ENCODE results near the gene ATP6AP1.
"Not testable (repeated sequence)": the region's sequence is repeated elsewhere in the genome, so short reads cannot be mapped to it uniquely, and the experiment has no call there.

The ATP6AP1 gene

GRCh38 chrX:154428176-154429171 is at the start of gene ATP6AP1:
ATP6AP1 (plus strand) TSS chrX:154428677; CDS start chrX:154428693, 16 bp downstream.
- DNase-seq: peak; percentile 88

DNA sequence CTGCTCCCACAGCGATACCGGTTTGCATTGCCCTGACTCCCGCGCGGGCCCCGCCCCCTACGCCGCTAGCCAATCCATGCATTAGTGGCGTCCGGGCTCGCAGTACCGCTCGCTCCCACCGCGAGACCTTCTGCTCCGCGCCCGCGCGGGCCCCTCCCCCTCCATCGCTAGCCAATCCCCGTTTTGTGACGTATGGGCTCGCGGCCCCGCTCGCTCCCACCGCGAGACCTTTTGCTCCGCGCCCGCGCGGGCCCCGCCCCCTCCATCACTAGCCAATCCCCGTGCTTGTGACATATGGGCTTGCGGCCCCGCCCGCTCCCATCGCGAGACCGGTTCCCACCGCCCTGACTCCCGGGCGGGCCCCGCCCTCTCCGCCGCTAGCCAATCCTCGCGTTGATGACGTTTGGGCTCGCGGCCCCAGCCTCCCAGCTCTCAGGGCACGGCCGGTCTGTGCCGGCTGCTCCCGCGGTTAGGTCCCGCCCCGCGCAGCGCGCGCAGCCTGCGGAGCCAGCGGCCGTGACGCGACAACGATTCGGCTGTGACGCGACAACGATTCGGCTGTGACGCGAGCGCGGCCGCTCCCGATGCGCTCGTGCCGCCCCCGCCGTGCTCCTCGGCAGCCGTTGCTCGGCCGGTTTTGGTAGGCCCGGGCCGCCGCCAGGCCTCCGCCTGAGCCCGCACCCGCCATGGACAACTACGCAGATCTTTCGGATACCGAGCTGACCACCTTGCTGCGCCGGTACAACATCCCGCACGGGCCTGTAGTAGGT is 49.5 kb upstream of the ATP6AP1 start, which contains the start of gene EMD:
Gene EMD (plus strand): TSS at position 497 of the 770 bp plus-strand sequence. CDS start 190 bp downstream, at position 687.
- peak; percentile 97 for DNase-seq

GRCh38 chrX:154379569-154379951 is 48.9 kb upstream of the ATP6AP1 start:
- no peak for DNase-seq

GRCh38 chrX:154380153-154380552 is 48.3 kb upstream of the ATP6AP1 start:
- DNase-seq: no peak

DNA sequence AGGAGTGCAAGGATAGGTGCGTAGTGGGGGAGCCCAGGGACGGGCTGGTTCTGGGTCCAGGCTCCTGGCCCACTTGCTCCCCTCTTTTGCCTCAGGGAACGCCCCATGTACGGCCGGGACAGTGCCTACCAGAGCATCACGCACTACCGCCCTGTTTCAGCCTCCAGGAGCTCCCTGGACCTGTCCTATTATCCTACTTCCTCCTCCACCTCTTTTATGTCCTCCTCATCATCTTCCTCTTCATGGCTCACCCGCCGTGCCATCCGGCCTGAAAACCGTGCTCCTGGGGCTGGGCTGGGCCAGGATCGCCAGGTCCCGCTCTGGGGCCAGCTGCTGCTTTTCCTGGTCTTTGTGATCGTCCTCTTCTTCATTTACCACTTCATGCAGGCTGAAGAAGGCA is 47.7 kb upstream of the ATP6AP1 start:
- no peak for DNase-seq

GRCh38 chrX:154381271-154381670 is 47.2 kb upstream of the ATP6AP1 start:
- no peak for DNase-seq

GRCh38 chrX:154382483-154383069 is 45.9 kb upstream of the ATP6AP1 start:
- no peak for DNase-seq

GRCh38 chrX:154383359-154384283 is 44.9 kb upstream of the ATP6AP1 start:
- DNase-seq: no peak

DNA sequence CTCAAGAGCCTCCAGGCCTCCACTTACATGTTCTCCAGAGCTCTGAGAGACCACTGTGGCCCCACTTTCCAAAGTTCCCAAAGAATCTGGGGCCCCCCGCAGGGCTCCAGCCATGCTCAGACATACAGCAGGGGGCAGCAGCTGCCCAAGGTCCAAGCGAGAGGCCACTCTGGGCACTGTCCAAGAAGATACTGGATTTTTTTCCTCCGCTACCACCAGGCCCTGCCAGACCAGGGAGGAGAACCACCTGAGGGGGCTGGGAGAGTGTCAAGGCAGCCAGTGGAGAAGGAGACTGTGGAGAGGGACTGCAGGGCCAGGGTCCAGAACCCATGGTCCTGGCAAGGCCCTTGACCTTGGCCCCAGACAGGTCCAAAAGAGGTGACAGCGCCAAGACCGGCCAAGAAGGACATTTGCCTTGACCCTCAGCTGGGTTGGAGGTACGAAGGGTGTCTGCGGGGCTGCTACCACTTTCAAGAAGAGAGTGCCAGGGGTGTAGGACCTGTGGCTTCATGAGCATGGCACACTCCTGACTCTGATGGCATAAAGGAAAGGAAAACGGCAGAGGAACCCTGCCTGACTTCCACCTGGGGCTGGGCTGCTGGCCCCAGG is 44.1 kb upstream of the ATP6AP1 start:
- DNase-seq: no peak

DNA sequence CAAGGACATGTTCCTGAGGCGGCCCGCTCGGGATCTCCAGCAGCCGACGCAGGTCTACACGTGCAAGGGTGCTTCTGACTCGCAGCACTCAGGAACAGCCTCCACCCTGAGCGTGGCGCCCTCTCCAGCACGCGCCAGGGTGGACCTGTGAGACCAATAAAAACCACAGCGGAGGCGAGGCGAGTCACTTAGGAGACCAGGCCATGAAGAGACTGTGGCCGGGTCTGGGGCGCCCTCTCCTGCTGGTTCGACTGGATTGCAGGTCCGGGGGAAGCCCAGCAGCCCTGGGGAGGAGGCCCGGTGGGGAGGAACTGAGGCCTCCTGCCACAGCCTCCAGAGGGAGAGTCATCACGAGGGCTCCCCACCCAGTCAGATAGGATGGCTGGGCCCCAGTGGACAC is 40.4 kb upstream of the ATP6AP1 start:
- not testable (repeated sequence) for DNase-seq

- not testable (repeated sequence) for DNase-seq
Measured at GRCh38 chrX:154388649-154389048, 39.8 kb upstream of the ATP6AP1 start.

GRCh38 chrX:154389812-154390747 is 38.4 kb upstream of the ATP6AP1 start:
- DNase-seq: not testable (repeated sequence)

DNA sequence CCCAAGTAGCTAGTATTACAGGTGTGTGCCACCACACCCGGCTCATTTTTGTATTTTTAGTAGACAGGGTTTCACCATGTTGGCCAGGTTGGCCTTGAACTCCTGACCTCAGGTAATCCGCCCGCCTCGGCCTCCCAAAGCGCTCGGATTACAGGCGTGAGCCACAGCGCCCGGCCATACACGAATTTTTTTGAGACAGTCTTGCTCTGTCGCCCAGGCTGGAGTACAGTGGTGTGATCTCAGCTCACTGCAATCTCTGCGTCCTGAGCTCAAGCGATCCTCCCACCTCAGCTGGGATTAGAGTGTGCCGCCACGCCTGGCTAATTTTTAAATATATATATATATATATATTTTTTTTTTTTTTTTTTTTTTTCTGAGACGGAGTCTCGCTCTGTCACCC is 32.1 kb upstream of the ATP6AP1 start:
- not testable (repeated sequence) for DNase-seq

DNA sequence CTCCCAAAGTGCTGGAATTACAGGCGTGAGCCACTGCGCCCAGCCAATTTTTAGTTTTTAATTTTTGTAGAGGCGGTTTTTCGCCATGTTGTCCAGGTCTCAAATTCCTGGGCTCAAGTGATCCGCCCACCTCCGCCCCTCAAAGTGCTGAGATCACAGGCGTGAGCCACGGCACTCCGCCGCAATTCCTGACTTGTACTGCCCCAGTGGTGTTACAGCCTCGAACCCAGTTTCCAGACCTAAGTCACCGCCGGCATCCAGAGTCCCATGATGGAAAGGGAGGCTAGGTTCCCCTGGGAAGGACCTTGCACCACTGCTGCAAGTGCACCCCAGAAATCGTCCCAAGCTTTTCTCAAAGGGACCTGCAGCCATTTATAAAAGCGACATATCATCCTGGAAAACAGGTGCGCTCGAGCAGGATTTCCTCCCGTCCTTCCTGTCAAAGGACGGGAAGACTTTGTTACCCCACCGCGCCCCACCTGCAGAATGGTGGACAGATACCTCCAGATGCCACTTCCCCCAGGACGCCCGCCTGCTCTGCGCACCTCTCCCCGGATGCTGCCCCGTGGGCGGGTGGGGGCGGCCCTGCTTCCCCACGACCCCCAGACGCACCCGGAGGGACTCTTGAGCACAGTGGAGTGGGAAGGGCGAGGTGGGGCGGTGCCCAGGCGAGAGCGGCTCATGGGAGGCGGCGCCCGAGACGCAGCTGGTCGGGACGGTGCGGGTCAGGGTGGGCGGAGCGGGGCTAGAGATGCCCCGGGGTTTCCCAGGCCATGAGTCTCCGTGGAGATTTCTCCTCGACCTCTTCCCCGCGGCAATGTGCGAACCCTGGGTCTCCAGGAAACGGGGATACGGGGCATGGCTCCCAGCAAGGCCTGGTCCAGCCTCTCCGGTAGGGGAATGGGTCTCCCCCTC is 31.2 kb upstream of the ATP6AP1 start:
- no peak for DNase-seq

DNA sequence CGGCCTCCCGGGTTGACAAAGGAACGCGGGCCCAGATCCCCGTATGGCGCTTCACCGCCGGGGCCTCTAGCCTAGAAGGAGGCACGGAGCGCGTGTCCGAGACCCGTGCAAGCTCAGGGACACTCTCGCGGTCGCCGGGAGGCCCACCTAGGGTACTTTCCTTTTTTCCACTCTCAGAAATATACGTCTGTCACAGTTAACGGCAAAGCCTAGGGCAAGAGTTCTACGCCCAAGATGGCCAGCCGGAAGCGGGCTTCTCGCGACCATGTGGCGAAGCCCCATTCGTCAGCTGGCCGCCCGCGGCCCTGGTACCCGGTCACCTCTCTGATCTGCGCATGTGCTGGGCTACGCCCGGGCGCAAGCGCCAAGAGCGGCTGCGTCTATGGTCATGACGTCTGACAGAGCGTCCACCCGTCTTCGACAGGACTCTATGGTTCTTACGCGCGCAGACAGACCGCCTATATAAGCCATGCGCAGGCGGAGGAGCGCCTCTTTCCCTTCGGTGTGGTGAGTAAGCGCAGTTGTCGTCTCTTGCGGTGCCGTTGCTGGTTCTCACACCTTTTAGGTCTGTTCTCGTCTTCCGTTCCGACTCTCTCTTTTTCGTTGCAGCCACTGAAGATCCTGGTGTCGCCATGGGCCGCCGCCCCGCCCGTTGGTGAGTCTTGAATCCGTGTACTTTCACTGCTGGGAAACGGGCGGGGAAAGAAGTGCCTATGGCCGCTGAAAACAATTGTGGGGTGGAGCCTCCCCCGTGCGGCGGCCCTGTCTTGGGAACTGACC is 30.4 kb upstream of the ATP6AP1 start, which contains the start of gene RPL10:
Gene RPL10 (plus strand): TSS at position 490 of the 780 bp plus-strand sequence. CDS start 143 bp downstream, at position 633.
- DNase-seq: peak; percentile 96

DNA sequence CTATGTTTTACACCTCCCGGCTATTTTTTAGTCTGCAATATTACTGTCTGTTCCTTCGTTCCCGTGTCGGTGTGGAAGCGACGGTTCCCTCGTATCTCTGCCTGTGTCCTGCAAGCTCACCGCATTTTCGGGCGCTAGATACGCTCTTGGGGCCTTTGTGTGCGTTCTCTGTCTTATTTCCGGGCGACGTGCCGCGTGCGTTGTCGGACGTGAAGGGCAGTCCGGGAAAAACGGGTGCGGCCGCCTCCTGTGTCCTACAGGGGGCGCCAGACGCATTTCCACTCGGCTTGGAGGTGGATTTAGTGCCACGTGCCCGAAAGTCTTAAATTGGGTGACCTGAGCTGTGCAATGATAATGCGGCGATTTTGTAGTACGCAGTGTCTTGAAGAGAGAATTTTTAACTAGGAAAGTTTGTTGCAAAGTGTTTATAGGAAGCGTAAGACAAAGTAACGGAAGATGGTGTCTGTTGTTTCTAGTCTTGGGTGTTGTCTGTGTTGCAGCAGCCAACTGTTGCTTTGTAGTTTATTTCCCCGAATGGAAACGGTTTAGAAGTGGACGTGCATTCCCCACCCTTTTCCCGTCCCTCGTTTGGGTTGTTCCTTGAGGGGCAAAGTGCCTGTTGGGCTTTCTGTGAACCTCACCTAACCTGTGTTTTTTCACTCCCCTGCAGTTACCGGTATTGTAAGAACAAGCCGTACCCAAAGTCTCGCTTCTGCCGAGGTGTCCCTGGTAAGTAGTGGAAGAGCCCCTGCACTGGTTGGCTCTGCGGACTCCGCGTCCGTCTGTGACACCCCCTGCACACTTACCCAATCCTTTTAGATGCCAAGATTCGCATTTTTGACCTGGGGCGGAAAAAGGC is 29.6 kb upstream of the ATP6AP1 start:
- DNase-seq: peak; percentile 37

Measured in NCI-H446 treated with DMSO at 0.1 percent for 48 hours (cell line).